ENCODE measurements around the gene NYNRIN.
"Not testable (repeated sequence)": the region's sequence is repeated elsewhere in the genome, so short reads cannot be mapped to it uniquely, and the experiment has no call there.

NYNRIN gene

DNA sequence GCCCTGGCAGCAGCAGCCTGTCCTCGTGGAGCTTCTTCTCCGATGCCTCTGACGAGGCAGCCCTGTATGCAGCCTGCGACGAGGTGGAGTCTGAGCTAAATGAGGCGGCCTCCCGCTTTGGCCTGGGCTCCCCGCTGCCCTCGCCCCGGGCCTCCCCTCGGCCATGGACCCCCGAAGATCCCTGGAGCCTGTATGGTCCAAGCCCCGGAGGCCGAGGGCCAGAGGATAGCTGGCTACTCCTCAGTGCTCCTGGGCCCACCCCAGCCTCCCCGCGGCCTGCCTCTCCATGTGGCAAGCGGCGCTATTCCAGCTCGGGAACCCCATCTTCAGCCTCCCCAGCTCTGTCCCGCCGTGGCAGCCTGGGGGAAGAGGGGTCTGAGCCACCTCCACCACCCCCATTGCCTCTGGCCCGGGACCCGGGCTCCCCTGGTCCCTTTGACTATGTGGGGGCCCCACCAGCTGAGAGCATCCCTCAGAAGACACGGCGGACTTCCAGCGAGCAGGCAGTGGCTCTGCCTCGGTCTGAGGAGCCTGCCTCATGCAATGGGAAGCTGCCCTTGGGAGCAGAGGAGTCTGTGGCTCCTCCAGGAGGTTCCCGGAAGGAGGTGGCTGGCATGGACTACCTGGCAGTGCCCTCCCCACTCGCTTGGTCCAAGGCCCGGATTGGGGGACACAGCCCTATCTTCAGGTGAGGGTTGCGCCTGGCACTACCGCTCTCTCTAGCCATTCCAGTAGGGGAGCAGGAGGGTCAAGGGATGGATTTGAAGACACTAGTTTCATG, 28.7 kb upstream of the NYNRIN start:
- no peak for DNase-seq (ENCODE audit: low read depth, low spot score)

DNA sequence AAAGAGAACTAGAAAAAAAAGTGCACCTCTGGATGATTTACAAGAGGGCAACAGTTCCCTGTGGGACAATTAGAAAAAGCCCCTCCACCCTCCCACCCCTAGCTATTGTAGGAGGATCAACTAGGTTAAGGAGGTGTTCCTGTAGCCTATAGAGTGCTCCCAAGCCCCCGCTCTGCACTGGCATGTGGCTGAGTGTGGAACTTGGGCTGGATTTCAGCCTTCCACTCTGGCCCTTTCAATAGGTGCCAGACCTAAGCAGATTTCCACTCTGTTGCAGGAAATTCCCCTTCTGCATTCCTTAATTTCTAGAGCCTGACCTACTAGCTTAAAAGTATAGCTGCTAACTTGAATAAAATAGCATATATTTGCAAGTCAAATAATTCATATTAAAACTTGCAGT, 28.1 kb upstream of the NYNRIN start:
- DNase-seq (ENCODE audit: low read depth, low spot score), result no peak

DNA sequence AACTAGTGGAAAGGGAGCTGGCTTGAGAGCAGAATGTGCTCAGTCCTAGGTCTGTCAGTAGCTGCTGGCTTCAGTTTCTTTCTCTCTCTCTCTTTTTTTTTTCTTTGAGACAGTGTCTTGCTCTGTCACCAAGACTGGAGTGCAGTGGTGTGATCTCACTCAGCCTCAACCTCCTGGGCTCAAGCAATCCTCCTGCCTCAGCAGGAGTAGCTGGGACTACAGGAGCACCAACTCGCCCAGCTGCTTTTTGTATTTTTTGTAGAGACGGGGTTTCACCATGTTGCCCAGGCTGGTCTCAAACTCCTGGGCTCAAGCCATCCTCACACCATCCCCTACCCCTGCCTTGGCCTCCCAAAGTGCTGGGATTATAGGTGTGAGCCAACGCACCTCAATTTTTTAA, 27.2 kb upstream of the NYNRIN start:
- DNase-seq (ENCODE audit: low read depth, low spot score), result not testable (repeated sequence)

DNA sequence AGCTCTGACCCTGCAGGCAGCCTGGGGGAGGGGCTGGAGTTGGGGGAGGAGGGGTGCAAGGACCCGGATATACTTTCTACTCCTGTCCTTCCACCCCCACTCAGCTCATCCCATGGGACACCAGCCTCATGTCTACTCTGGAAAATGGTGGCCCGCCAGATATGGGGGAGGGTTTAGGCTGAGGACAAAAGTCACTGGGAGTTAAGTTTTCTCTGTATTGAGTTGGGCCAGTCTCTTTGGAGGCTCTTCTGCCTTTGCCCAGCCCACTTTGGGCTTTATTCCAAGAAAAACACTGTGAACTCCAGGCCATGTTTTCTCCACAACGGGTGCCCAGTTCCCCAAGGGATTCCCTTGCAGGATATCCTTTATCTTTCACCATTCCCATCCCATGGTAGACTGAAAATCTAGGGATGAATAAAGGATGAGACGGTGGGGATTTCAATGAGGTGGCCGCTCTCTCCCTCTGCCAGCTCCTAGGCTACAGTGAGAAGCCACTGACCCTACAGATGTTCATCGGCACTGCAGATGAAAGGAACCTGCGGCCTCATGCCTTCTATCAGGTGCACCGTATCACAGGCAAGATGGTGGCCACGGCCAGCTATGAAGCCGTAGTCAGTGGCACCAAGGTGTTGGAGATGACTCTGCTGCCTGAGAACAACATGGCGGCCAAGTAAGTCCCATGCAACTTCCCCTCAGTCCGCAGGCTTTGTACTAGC, 25.9 kb upstream of the NYNRIN start:
- no peak for DNase-seq (ENCODE audit: low read depth, low spot score)

DNA sequence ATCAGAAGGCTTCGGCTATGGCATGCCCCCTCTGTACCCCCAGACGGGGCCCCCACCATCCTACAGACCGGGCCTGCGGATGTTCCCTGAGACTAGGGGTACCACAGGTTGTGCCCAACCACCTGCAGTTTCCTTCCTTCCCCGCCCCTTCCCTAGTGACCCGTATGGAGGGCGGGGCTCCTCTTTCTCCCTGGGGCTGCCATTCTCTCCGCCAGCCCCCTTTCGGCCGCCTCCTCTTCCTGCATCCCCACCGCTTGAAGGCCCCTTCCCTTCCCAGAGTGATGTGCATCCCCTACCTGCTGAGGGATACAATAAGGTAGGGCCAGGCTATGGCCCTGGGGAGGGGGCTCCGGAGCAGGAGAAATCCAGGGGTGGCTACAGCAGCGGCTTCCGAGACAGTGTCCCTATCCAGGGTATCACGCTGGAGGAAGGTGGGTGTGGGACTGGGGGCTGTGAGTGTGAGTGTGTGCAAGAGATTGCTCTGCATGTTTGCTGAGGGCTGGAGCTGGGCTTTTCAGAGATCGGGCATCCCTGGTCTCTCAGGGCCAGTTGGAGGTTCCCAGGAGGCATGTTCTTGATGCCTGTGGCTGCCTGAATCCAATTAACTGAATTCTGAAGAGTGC, 22.2 kb upstream of the NYNRIN start:
- no peak for DNase-seq (ENCODE audit: low read depth, low spot score)

DNA sequence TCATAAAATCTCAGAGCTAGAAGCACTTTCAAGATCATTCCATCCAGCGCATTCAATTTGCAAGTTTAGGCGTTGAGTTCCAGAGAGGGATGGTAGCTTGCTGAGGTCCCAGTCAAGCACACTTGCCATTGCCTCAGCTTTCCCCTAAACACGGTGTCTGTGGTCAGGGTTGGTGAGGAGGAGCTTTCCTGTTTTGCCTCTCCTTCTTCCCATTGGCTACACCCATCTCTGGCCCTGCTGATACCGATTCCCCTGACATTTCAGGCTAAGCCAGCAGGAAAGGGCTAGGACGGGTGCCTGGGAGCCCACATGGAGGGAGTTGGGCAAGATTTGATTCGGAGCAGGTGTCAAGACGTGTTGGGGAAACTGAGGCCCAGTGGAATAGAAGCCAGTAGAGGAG, 21.7 kb upstream of the NYNRIN start:
- no peak for DNase-seq (ENCODE audit: low read depth, low spot score)

DNA sequence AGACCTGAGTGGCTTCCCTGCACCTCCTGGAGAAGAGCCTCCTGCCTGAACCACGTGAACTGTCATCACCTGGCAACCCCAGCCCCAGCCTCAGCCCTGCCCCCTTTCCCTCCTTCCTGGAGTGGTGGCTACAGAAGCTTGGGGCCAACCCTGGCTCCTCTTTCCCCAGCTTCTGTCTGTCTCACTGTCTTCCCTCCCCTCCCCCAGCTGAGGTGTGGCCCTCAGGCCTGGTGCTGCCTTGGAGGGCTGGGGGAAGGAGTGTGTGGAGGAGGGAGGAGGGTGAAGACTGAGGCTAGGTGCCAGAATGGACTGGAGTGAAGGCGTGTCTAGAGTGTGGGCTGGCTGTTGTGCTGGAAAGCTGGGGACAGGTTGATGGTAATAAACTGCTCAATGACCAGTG, 21.1 kb upstream of the NYNRIN start:
- no peak for DNase-seq (ENCODE audit: low read depth, low spot score)

DNA sequence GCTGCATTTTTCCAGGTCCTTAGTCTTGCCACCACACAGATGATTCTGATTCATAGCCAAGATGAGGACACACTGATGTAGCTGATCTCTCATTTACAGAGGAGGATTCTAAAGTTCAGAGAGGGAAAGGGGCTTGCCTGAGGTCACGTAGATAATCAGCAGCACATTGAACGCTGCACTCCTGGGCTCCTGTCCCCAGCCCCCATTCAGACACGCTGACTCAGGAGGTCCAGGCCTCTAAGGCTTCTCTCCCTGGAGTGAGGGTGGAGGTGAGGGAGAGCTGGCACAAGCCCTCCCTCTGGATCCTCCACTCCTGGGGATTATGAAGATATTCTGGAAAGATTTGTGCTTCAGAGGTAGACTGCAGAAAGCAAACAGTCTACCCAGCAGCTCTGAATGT, 20.5 kb upstream of the NYNRIN start:
- DNase-seq (ENCODE audit: low read depth, low spot score), result no peak

DNA sequence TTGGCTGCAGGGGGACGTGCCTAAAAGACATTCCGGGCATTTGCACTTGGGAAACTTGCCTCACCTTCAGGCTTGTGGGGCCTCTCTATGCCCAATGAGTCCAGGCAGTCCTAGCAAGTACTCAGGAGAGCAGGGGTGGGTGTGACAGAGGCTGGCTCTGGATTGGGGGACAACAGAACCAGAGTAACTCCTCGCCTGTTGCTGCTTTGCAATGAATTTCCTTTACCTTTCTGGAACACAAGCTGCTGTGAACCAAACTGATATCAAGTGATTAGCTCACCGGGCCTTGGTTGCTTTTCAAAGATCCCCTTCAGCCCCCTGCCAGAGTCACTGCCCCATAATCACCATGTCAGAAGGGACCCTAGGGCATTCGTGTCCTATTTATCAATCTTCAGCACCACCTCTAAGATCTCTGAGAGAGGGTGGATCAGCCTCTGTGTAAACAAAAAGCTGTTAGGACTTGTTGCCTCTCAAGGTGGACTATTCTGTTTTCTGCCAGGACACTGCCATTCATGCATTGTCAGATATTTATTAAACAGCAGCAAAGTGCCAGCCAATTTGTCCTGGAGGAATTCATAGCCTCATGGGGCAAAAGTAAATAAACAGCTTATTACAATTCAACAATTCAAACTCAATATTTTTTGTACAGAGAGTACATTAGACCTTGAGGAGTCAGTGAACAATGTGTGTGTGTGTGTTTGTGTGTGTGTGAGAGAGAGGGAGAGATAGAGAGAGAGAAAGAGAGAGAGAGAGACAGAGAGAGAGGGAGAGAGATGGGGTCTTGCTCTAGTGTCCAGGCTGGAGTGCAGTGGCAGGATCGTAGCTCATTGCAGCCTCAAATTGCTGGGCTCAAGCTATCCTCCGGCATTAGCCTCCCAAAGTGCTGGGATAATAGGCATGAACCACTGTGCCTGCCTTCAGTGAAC, 19.6 kb upstream of the NYNRIN start:
- DNase-seq (ENCODE audit: low read depth, low spot score), result no peak

DNA sequence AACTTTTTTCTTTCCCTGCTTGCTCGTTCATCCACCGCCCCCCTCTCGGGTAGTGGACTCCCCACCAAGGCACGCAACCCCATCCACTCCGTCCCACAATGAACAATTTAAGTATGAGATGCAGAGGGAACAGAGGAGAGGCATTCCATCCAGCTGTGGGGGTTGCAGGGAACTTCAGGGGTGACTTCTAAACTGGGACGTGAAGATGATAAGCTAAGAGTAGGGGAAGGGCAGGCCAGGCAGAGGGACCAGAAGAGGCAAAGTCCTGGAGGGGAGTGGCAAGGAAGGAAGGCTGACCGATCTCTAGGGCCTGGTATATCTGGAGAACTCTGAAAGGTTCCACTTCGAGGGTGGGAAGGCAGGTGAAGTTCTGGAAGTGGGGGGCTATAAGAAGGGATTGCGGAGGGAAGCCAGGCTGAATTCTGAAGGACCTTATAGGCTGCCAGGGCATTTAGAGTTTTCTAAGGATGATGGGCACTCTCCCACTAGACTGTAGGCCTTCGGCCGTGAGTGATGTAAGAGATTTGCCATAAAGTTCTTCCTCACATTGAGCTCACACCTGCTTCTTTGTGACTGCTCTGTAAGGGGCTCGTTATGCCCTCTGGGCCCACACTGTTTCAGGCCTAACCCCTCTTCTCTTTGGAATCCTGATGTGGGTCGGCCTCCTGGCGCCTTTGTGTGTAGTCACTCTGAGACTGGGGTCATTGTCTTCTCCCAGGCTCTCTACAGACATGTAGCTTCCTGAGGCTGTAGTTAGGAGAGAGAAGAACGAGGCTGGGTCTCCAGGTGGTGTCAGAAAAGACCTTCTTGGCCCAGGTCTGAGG, 18.7 kb upstream of the NYNRIN start:
- no peak for DNase-seq (ENCODE audit: low read depth, low spot score)

DNA sequence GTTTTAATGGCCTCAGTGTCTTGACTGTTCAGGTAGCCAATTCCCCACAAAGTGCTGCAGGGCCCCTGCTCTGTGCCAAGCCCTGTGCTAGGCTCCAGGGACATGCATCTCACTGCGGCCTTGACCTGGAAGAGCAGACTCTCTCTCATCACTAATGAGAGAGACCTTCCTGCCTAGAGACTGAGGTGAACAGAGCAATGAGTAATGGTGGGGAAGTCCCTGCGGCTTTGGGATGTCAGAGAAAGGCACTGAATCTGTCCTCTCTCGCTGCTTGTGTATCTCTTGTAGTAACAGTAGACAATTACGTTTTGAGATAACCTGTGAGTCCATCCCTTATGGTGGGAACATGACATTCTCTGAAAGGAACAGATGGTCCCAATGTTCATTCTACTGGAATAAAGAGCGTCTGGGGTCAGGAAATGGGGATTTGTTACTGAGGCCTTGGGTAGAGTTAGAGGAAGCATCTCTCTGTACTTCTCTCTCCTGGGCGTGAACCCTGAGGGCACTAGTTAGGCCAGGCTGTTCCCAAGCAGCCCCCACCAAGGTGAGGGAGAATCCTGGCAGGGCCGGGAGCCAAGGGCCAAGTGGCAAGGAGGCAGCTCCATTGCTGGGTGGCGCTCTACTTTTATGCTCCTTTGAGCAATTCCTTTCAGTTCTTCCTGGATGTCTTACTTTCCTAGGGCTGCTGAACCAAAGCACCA, 17.3 kb upstream of the NYNRIN start:
- DNase-seq (ENCODE audit: low read depth, low spot score), result no peak

DNA sequence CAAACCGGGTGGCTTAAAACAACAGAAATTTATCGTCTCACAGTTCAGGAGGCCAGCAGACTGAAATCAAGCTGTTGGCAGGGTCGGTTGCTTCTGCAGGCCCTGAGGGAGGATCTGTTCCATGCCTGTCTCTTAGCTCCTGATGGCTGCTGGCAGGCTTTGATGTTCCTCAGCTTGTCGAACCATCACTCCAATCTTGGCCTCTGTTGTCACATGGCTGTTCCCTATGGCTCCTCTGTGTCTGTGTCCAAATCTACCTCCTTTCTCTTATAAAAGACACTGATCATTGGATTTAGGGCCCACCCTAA, 16.8 kb upstream of the NYNRIN start:
- no peak for DNase-seq (ENCODE audit: low read depth, low spot score)

DNA sequence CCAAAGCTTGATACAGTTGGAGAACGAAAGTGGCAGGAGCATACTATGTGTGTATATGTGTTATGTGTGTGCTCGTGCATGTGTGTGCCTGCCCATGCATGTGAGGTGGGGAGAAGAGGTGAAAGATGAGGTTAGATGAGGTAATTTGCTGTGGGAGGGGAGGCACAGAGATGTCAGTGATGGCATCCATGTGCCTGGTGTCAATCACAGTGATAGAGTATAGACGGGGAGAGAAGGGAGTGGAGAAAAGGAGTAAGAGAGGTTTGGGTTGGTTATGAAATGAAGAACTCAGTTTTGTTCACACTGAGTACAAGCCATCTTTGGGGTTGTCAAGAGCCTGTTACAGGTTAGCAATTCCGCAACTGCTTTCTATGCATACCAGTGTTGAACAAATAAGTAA, 14.6 kb upstream of the NYNRIN start:
- DNase-seq (ENCODE audit: low read depth, low spot score), result no peak

DNA sequence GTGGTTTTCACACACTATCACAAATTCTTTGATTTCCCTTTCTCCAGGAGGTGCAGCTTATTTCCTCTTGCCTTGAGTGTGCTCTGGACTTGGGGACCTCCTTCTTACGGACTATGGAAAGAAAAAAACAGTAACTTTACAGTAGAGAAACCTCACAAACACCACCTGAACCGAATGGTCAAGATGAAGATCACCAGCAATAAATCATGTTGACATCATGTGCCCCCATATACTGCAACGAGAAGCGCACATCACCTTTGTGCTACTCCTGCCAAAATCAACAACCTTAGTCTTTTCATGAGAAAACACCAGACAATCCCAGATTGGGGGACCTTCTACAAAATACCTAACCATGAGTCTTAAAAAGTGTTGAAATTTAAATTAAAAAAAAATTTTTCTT, 13.3 kb upstream of the NYNRIN start:
- DNase-seq (ENCODE audit: low read depth, low spot score), result no peak

DNA sequence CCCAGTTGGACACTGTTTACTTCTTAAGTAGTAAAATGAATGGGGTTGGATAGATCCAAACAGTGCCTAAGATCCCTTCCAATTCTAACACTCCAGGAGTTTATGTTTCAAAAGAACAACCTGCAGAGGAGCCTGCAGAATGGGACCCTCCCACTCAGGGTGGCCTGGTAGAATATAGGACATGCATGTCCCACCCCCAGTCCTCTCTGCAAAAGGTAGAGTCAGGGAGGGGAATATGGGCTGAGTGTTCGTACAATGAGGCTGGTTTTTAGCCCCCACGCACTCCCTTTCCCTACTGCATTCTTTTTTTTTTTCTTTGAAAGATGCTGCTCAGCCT, 11.8 kb upstream of the NYNRIN start:
- DNase-seq (ENCODE audit: low read depth, low spot score), result no peak

DNA sequence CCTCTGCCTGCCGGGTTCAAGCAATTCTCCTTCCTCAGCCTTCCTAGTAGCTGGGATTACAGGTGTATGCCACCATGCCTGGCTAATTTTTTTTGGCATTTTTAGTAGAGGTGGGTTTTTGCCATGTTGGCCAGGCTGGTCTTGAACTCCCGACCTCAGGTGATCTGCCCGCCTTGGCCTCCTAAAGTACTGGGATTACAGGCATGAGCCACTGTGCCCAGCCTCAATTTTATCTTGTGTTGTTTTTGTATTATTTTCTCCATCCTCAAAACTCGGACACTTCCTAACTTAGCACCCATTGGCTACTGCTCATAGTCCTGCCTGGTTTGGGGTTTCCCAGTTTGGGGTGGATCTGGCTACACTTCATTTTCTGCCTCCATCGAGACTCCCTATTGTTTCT, 11.2 kb upstream of the NYNRIN start:
- DNase-seq (ENCODE audit: low read depth, low spot score), result not testable (repeated sequence)

DNA sequence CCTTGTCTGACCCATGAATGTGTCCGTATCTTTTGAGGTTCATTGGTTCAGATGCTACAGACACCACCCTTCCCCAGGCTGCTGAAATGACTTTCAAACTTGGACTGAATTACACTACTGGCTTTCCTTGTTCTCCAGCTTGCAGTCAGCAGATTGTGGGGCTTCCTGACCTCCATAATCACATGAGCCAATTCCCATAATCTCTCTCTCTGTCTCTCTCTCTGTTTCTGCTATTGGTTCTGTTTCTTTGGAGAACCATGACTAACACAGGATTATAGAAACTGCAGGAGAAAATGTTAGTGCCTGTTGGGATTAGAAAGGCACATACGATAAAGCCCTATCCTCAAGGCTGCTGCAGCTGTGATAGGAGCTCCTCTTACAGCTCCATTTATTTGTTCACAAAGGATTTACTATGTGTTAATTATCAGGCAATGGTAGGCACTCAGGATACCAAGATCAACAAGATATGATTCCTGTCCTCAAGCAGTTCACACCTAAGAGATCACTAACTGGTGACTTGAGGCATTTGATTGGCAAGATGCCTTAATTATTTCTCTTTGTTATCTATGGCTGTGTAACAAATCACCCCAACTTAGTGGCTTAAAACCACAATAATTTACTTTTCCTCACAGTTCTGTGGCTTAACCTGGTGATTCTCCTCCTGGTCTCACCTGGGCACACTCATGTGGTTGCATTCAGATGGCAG, 10.2 kb upstream of the NYNRIN start:
- DNase-seq (ENCODE audit: low read depth, low spot score), result no peak

DNA sequence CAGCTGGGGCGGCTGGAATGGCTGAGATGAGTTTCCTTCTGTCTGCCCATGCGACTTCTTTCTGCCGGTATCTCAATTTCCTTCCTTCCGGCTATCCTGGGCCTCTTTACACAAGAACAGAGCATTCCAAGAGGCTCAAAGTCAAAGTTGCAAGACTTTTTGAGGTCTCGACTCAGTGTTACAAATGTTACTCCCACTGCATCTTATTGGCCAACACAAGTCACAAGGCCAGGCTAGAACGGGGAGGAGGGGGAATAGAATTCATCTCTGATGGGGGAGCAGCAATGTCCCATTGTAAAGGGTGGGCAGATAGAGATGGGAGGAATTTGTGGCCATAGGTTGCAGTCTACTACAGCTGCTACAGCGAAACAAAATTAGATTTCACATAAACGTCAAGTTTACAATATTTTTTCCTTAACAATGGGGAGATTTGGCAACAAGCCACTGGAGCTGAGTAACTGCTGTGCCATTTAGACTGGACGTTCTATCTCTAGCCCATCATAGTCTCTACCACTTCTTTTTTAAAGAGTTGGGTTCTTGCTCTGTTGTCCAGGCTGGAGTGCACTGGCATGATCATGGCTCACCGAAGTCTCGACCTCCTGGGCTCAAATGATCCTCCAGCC, 9.5 kb upstream of the NYNRIN start:
- no peak for DNase-seq (ENCODE audit: low read depth, low spot score)

DNA sequence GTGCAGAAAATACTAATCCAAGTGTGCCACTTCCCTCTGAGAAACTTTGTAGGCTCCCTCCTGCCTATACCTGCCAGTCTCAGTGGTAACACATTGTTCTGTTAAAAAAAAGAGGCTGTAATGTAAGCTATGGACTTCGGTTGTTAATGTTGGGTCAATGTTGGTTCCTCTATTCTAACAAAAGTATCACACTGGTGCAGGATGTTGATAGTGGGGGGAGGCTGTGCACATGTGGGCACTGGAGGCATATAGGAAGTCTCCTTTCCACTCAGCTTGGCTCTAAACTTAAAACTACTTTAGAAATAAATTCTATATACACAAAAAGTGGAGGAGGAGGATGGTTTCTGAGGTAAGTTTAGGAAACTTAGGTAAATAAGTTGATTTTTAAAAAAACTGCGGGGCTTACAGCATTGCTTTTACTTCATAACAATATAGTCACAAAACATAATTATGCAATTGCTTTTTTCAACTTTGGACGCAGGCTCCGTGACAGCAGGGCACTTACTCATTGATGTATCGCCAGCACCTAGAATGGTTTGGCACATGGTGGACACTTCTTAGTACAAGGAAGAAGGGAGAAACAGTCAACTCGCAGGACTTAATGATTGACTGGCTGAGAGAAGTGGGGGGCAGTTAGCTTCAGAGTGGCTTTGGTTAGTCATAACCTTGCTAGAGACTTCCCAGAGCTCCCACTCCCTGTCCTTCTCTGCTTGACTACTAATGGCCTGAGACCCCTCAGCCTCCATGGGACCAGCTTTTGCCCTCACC, 7.9 kb upstream of the NYNRIN start:
- DNase-seq (ENCODE audit: low read depth, low spot score), result no peak
